Muscle of leg (tissue), 11 donors: Measurements from ENCODE around the gene DCTD. TPM values are rescaled to one million over a fixed set of nuclear protein-coding genes. Genes with fewer than 3 reads are reported as not detected.

Source experiments
- DNase-seq: peaks from one replicate; pipeline ENCODE4 v3.0.0; 2013
- H3K27ac ChIP-seq: one replicate; pipeline ENCODE4 v1.5.1; 2013; ENCODE audit warnings: mild to moderate bottlenecking, low read length, control low read depth
- H3K27me3 ChIP-seq: one replicate; pipeline ENCODE4 v1.6.1; 2013; ENCODE audit warnings: low read length; ENCODE audit not compliant: control insufficient read depth, insufficient read depth
- H3K36me3 ChIP-seq: one replicate; pipeline ENCODE4 v1.6.1; 2013; ENCODE audit warnings: low read length; ENCODE audit not compliant: control insufficient read depth, insufficient read depth
- H3K4me1 ChIP-seq: one replicate; pipeline ENCODE4 v1.6.1; 2013; ENCODE audit warnings: low read length; ENCODE audit not compliant: control insufficient read depth, insufficient read depth
- H3K4me3 ChIP-seq: one replicate; pipeline ENCODE4 v1.5.1; 2013; ENCODE audit warnings: low read length, control low read depth
- H3K9me3 ChIP-seq: replicated peaks from 2 replicates; pipeline ENCODE4 v1.6.1; 2013; ENCODE audit warnings: low read depth, low read length; ENCODE audit not compliant: control insufficient read depth
- WGBS: methylation state at CpG from one replicate; pipeline ENCODE4 v1.1.5; 2013; ENCODE audit warnings: missing lambda C conversion rate; ENCODE audit not compliant: insufficient coverage; 5-methylcytosine and 5-hydroxymethylcytosine counted together
- polyA plus RNA-seq, 8 donors: library from polyadenylated mRNA; unstranded; fragments of 120-200 nt; gene quantifications; one replicate each; pipeline versions ENCODE4 v1.2.1 to v1.2.3, GENCODE V29; 2013; ENCODE audit warnings: inconsistent platforms in 1 of 8, low replicate concordance in 1 of 8; ENCODE audit not compliant: insufficient read length in 8 of 8, insufficient read depth in 1 of 8
- total RNA-seq: library from RNA; stranded (reverse); fragments of 120-200 nt; gene quantifications from one replicate; pipeline ENCODE4 v1.2.4, GENCODE V29; 2013

The DCTD gene
- total and polyA plus RNA-seq, 9 donors: 49.2 to 88.9 (median 75.3) TPM

DNA sequence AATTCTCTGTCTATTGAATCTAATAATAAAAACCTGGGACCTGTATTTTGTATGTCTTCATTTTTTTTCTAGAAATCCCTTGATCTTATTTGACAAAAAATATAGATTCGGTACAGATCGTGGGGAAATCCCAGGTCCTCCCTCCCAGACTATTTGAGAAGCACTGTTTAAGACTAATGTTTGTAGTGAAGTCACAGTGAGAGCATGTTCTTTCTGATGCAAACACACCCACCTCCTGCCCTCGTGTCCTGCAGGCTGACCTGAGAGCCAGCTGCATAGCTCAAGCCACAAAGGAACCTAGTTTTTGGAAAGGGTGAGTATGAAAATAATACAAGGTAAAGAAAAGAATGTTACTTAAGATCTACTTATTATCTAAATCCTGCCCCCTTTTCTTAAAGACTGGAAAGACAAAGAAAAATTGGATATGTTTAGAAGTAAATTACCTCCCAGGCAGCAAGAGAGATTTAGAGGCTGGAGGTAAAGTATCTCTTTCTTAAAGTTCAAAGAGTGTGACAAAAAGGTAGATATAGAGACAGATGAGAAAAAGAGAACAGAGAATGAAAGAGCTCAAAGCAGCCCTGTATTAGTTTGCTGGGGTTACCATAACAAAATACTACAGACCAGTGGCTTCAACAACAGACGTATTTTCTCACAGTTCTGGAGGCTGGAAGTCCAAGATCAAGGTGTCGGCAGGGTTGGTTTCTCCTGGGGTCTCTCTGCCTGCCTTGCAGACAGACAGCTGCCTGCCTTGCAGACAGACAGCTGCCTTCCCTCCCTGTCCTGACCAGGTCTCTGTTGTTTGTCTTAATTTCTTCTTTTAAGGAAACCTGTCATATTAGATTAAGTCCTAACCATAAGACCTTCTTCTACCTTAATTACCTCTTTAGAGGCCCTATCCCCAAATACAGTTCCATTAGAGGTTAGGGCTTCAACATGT, 20.4 kb upstream of the DCTD start:
- H3K4me1 ChIP-seq: no peaks in the 10 kb centered on the region
- no peak overlapping the region for H3K4me3 ChIP-seq
- H3K9me3 ChIP-seq: no peaks in the 10 kb centered on the region
- DNase-seq: no peak
- 92% methylated on average over 2 of the region's 5 CpGs for WGBS
- peaks cover 2% of the 10 kb centered on the region for H3K27me3 ChIP-seq
- no peaks in the 10 kb centered on the region for H3K36me3 ChIP-seq
- no peak overlapping the region for H3K27ac ChIP-seq

- no CpG with 5 or more reads among the region's 5 CpGs for WGBS
- no peaks in the 10 kb centered on the region for H3K27me3 ChIP-seq
- no peaks in the 10 kb centered on the region for H3K9me3 ChIP-seq
- H3K36me3 ChIP-seq: no peaks in the 10 kb centered on the region
- no peak overlapping the region for H3K27ac ChIP-seq
- no peaks in the 10 kb centered on the region for H3K4me1 ChIP-seq
- no peak overlapping the region for H3K4me3 ChIP-seq
- no peak for DNase-seq
Measured at GRCh38 chr4:182932651-182933050, 15.5 kb upstream of the DCTD start.

DNA sequence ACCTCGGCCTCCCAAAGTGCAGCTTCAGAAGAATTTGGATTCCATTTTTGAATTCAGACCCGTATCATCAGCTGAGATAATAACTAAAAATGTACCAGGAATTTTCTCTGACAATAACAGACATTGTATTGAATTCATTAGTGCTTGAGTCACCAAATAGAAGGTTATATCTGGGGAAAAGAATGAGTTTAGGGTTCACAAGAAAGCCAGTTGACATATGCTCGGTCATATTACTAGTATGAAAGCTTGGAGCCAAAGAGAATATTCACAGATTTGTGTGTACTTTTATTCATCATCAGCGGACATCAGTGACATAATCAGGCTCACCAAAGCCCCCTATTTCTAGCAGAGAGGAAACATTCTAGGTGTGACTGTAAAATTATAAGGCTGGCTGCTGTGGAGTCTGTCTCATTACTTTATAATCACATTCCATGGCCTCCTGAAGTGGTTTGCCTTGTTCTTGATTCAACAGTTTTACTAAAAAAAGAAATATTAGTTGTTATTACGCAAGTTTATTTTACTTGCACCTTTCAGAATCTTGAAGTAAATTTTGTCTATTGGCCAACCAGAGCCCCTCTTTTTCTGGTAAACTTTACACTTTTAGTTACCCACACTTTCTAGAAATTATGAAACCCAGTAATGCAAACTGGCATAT, 14.6 kb upstream of the DCTD start:
- no peak overlapping the region for H3K27ac ChIP-seq
- H3K4me3 ChIP-seq: no peak overlapping the region
- no peaks in the 10 kb centered on the region for H3K36me3 ChIP-seq
- no peaks in the 10 kb centered on the region for H3K27me3 ChIP-seq
- no peaks in the 10 kb centered on the region for H3K9me3 ChIP-seq
- no peak for DNase-seq
- H3K4me1 ChIP-seq: no peaks in the 10 kb centered on the region
- WGBS: no CpG with 5 or more reads among the region's 5 CpGs

DNA sequence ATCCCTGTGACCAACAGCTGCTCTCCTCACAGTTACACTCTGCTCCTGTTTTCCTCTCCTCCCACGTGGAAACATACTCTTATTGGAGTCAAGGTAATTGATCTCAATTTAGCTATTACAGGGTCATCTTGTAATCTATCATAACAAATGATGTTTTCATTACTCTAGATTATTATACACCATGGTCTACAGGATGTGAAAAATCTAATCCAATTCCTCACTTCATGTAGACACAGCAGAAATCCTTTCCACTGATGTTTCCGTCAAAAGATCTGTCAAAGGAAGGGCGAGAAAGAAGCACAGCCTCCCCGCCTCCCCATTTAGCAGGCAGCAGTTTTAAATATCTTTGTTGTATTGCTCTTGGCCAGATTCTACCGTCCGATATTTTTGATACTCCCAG, 13.7 kb upstream of the DCTD start:
- no CpG with 5 or more reads among the region's 6 CpGs for WGBS
- no peak overlapping the region for H3K27ac ChIP-seq
- no peaks in the 10 kb centered on the region for H3K9me3 ChIP-seq
- no peaks in the 10 kb centered on the region for H3K27me3 ChIP-seq
- H3K4me3 ChIP-seq: no peak overlapping the region
- no peaks in the 10 kb centered on the region for H3K36me3 ChIP-seq
- no peak for DNase-seq
- no peaks in the 10 kb centered on the region for H3K4me1 ChIP-seq

DNA sequence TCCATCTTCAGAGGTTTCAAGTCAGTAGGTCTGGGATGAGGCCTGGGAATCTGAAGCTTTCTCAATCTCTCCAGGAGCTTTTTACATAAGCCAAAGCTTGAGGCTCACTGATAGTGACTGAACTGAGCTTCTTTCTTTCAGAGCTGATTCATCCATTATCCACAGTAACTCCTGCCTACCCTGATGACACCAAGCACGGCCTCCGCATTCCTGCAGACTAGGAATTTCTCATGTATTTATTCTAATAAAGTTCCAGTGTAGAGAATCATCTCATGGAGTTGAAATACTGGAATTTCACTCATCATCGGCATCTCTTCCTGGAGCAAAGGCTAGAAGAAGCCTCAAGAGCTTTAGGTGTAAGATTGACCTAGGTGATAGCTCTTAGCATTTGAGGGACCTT, 12.1 kb upstream of the DCTD start:
- no peaks in the 10 kb centered on the region for H3K27me3 ChIP-seq
- no peak overlapping the region for H3K27ac ChIP-seq

GRCh38 chr4:182928061-182928460, 10.9 kb upstream of the DCTD start:
- DNase-seq: no peak
- Histone ChIP-seq H3K27me3 (no peaks in the 10 kb centered on the region), H3K4me1 (no peaks in the 10 kb centered on the region), H3K27ac (no peak overlapping the region), H3K36me3 (no peaks in the 10 kb centered on the region), H3K9me3 (no peaks in the 10 kb centered on the region), H3K4me3 (no peak overlapping the region)
- 58% methylated on average over 3 of the region's 3 CpGs for WGBS

More for the DNA sequence above, 12.1 kb upstream of the DCTD start:
- no CpG with 5 or more reads among the region's 3 CpGs for WGBS
- Histone ChIP-seq H3K36me3 (no peaks in the 10 kb centered on the region), H3K4me3 (no peak overlapping the region), H3K9me3 (no peaks in the 10 kb centered on the region), H3K4me1 (no peaks in the 10 kb centered on the region)
- DNase-seq: no peak

DNA sequence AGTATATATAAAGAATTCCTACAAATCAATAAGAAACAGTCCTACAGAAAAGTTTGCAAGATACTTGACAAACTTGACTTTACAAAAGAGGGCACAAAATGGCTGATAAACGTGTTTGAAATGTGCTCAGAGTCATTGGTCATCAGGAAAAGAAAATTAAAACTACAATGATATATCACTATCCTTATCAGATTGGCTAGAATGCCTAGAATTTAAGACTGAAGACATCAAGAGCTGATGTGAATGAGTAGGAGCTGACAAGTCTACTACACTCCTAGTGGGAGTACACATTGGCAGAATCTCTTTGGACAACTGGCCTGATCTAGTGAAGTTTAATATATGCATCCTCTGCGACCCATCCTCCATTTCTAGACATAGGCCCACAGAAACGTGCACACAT, 10.3 kb upstream of the DCTD start:
- H3K36me3 ChIP-seq: no peaks in the 10 kb centered on the region
- H3K27ac ChIP-seq: no peak overlapping the region
- no CpG with 5 or more reads among the region's 3 CpGs for WGBS
- H3K4me3 ChIP-seq: no peak overlapping the region
- DNase-seq: no peak
- H3K27me3 ChIP-seq: no peaks in the 10 kb centered on the region
- no peaks in the 10 kb centered on the region for H3K9me3 ChIP-seq
- peaks cover 3% of the 10 kb centered on the region for H3K4me1 ChIP-seq

DNA sequence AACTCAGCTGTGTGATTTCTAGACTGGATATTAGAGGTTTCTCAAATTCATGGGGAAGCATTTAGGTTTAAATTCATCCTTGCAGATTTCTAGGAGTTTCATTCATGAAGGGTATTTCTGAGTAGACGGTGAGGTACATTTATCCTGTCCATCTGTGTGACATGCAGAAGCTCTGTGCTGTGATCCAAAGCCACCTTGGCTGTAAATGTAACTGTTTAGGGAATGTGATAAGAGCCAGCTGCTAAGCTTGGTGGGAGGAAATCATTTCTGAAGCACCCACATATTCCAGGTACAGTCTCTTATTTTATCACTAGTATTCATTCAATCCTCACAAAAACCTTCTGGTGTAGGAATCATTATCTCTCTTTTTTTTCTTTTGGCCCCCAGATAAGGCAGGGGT, 8.7 kb upstream of the DCTD start:
- WGBS: 88% methylated on average over 1 of the region's 1 CpG
- Histone ChIP-seq H3K4me3 (no peak overlapping the region), H3K36me3 (no peaks in the 10 kb centered on the region)

DNA sequence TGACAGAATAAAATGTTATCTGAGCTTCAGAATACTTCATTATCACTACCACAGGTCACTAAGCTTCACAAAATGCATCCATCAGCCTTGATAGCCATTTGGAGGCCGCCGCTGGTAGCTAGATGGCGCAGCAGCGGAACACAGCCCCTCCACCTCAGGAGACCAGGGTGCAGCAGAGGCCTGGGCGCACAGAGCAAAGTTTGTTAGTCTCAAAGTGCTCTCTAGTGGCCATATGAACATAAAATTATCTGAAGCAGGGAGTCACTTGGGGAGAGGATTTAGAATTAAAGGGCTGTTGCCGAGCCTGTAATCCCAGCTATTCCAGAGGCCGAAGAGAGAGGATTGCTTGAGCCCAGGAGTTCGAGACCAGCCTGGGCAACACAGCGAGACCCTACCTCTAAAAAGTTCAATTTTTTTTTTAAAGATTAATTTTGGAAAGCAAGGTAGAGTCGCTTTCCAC, 8.1 kb upstream of the DCTD start:
- no peaks in the 10 kb centered on the region for H3K9me3 ChIP-seq
- no peaks in the 10 kb centered on the region for H3K27me3 ChIP-seq
- 40% methylated on average over 1 of the region's 10 CpGs for WGBS
- peaks cover 3% of the 10 kb centered on the region for H3K4me1 ChIP-seq
- H3K27ac ChIP-seq: no peak overlapping the region
- DNase-seq: peak; percentile 86
- no peaks in the 10 kb centered on the region for H3K36me3 ChIP-seq
- H3K4me3 ChIP-seq: no peak overlapping the region

More for the DNA sequence above, 8.7 kb upstream of the DCTD start:
- peaks cover 3% of the 10 kb centered on the region for H3K4me1 ChIP-seq
- H3K27me3 ChIP-seq: no peaks in the 10 kb centered on the region
- no peaks in the 10 kb centered on the region for H3K9me3 ChIP-seq
- no peak overlapping the region for H3K27ac ChIP-seq
- no peak for DNase-seq

- Histone ChIP-seq H3K27ac (no peak overlapping the region), H3K36me3 (no peaks in the 10 kb centered on the region), H3K4me1 (peaks cover 3% of the 10 kb centered on the region), H3K27me3 (no peaks in the 10 kb centered on the region), H3K9me3 (no peaks in the 10 kb centered on the region), H3K4me3 (no peak overlapping the region)
- no peak for DNase-seq
- 61% methylated on average over 3 of the region's 7 CpGs for WGBS
Measured at GRCh38 chr4:182924497-182924896, 7.3 kb upstream of the DCTD start.
